CD4-positive, alpha-beta T cell (primary cell): ENCODE measurements around the gene ANO2. TPM values are rescaled to one million over a fixed set of nuclear protein-coding genes. Genes with fewer than 3 reads are reported as not detected.

Experiments
- ATAC-seq: fragments of 200-7000 bp; cut with Tn5 transposase; one replicate; pipeline ENCODE4 v1.10.0; 2022; ENCODE audit warnings: mild to moderate bottlenecking; ENCODE audit not compliant: poor library complexity
- CTCF ChIA-PET: fragments of 350-600 bp; sonication (Branson Sonifier 250); formaldehyde crosslinking; loops from one replicate; lab custom pipeline; 2021; ENCODE audit warnings: antibody characterized with exemption, inconsistent platforms; lab: Charles Lee
- POLR2A ChIA-PET: fragments of 350-600 bp; sonication (Branson Sonifier 250); formaldehyde crosslinking; loops from one replicate; lab custom pipeline; 2021; ENCODE audit warnings: antibody characterized with exemption, inconsistent platforms; lab: Charles Lee
- DNase-seq, 14 experiments: peaks; one replicate each; pipeline ENCODE4 v3.0.0-alpha.2; 2013 to 2020; ENCODE audit warnings: mixed read lengths in 2 of 14
- H3K27ac ChIP-seq, 2 donors: one replicate each; pipeline versions ENCODE4 v1.5.1 to v1.7.0; 2013; ENCODE audit warnings: low read length in 2 of 2, low read depth in 1 of 2, mild to moderate bottlenecking in 1 of 2
- H3K27me3 ChIP-seq, 2 experiments: 1 replicate in 1 of 2; 2 replicates in 1 of 2; pipeline versions ENCODE4 v1.6.1 to v1.7.0; 2013; ENCODE audit warnings: low read length in 2 of 2, control low read depth in 1 of 2, mild to moderate bottlenecking in 1 of 2, moderate library complexity in 1 of 2; ENCODE audit not compliant: insufficient read depth in 2 of 2, control insufficient read depth in 1 of 2
- H3K36me3 ChIP-seq: one replicate; pipeline ENCODE4 v1.6.1; 2013; ENCODE audit warnings: low read length, control low read depth; ENCODE audit not compliant: insufficient read depth
- H3K4me1 ChIP-seq: one replicate; pipeline ENCODE4 v1.6.1; 2013; ENCODE audit warnings: low read length, control low read depth; ENCODE audit not compliant: insufficient read depth
- H3K4me3 ChIP-seq: one replicate; pipeline ENCODE4 v1.5.1; 2013; ENCODE audit warnings: mild to moderate bottlenecking, low read length, moderate library complexity
- H3K9me3 ChIP-seq, 2 experiments: 1 replicate in 1 of 2; 2 replicates in 1 of 2; pipeline versions ENCODE4 v1.6.1 to v1.7.0; 2013; ENCODE audit warnings: low read length in 2 of 2, mild to moderate bottlenecking in 2 of 2, control low read depth in 1 of 2, moderate library complexity in 1 of 2; ENCODE audit not compliant: control insufficient read depth in 1 of 2, insufficient read depth in 1 of 2
- H3K27ac Mint-ChIP-seq: one replicate; pipeline ENCODE4 v1.8.0; 2020; ENCODE audit warnings: mixed read lengths
- H3K27me3 Mint-ChIP-seq: one replicate; pipeline ENCODE4 v1.8.0; 2021; ENCODE audit warnings: mixed read lengths
- H3K36me3 Mint-ChIP-seq: one replicate; pipeline ENCODE4 v1.8.0; 2021; ENCODE audit warnings: low read depth, mixed read lengths
- H3K4me1 Mint-ChIP-seq: one replicate; pipeline ENCODE4 v1.8.0; 2021; ENCODE audit warnings: low read depth, mixed read lengths
- H3K4me3 Mint-ChIP-seq: one replicate; pipeline ENCODE4 v1.8.0; 2020; ENCODE audit warnings: mild to moderate bottlenecking, mixed read lengths
- H3K9me3 Mint-ChIP-seq: one replicate; pipeline ENCODE4 v1.8.0; 2020; ENCODE audit warnings: mixed read lengths
- CTCF ChIP-seq: fragments of 200-600 bp; IDR thresholded peaks from one replicate; pipeline ENCODE4 v1.8.0; 2022; ENCODE audit warnings: antibody characterized with exemption, mild to moderate bottlenecking
- intact Hi-C, 2 experiments: fragments of 100-400 bp; cut with DNase I in 1 of 2; cut with micrococcal nuclease in 1 of 2; formaldehyde crosslinking; loops; one replicate each; pipeline versions ENCODE4 v1.15.1 to v1.9.0; 2023 to 2025; cut with DNase I, micrococcal nuclease
- total RNA-seq, 174 experiments: library from RNA in 2 of 174; stranded (reverse) in 2 of 174; gene quantifications; one replicate each; pipeline ENCODE4 v1.2.3 and lab custom pipeline; 2021 to 2026

The ANO2 gene
- total RNA-seq, 2 experiments from 2014 or later, result not detected

- no peaks in the 10 kb centered on the region for H3K4me1 ChIP-seq
- H3K4me3 ChIP-seq, result no peak overlapping the region
- H3K27me3 Mint-ChIP-seq, result peaks cover 20% of the 10 kb centered on the region
- CTCF ChIA-PET, result no interaction called here
- TF ChIP-seq CTCF, result no peak
- no peak overlapping the region for H3K27ac Mint-ChIP-seq
- H3K36me3 Mint-ChIP-seq, result no peaks in the 10 kb centered on the region
- no peaks in the 10 kb centered on the region for H3K9me3 Mint-ChIP-seq
- no peak overlapping the region for H3K4me3 Mint-ChIP-seq
- H3K36me3 ChIP-seq, result no peaks in the 10 kb centered on the region
- intact Hi-C loops, result no loop called here
- H3K27me3 ChIP-seq, result peaks cover 0 to 4% of the 10 kb centered on the region in 2 experiments
- H3K9me3 ChIP-seq, result no peaks in the 10 kb centered on the region
- POLR2A ChIA-PET, result no interaction called here
- ATAC-seq, result no peak
- H3K27ac ChIP-seq, result no peak overlapping the region
- H3K4me1 Mint-ChIP-seq, result peaks cover 12% of the 10 kb centered on the region
- DNase-seq, result no peak
These were observed 228.9 kb downstream of the ANO2 start for GRCh38 chr12:5716201-5716600.

GRCh38 chr12:5715021-5715420 lies 230.0 kb downstream of the ANO2 start:
- intact Hi-C loops, result no loop called here
- no peaks in the 10 kb centered on the region for H3K36me3 ChIP-seq
- no peaks in the 10 kb centered on the region for H3K9me3 Mint-ChIP-seq
- POLR2A ChIA-PET, result no interaction called here
- no peak for TF ChIP-seq CTCF
- ATAC-seq (no peak), DNase-seq (no peak)
- H3K27me3 Mint-ChIP-seq, result peaks cover 15% of the 10 kb centered on the region
- no peak overlapping the region for H3K4me3 Mint-ChIP-seq
- no peaks in the 10 kb centered on the region for H3K27me3 ChIP-seq
- no peaks in the 10 kb centered on the region for H3K36me3 Mint-ChIP-seq
- no peaks in the 10 kb centered on the region for H3K4me1 ChIP-seq
- H3K9me3 ChIP-seq, result no peaks in the 10 kb centered on the region
- no peak overlapping the region for H3K27ac Mint-ChIP-seq
- CTCF ChIA-PET, result no interaction called here
- no peak overlapping the region for H3K27ac ChIP-seq
- H3K4me1 Mint-ChIP-seq, result peaks cover 7% of the 10 kb centered on the region
- no peak overlapping the region for H3K4me3 ChIP-seq

GRCh38 chr12:5713599-5714081 lies 231.4 kb downstream of the ANO2 start:
- no peak overlapping the region for H3K27ac ChIP-seq
- no peaks in the 10 kb centered on the region for H3K9me3 Mint-ChIP-seq
- ChIA-PET POLR2A (no interaction called here), CTCF (no interaction called here)
- H3K4me1 Mint-ChIP-seq, result peaks cover under 1% of the 10 kb centered on the region
- TF ChIP-seq CTCF, result no peak
- intact Hi-C loops, result no loop called here
- no peak overlapping the region for H3K4me3 ChIP-seq
- no peaks in the 10 kb centered on the region for H3K36me3 Mint-ChIP-seq
- no peaks in the 10 kb centered on the region for H3K36me3 ChIP-seq
- DNase-seq (no peak), ATAC-seq (no peak)
- peaks cover 8% of the 10 kb centered on the region for H3K27me3 Mint-ChIP-seq
- no peaks in the 10 kb centered on the region for H3K27me3 ChIP-seq
- no peaks in the 10 kb centered on the region for H3K4me1 ChIP-seq
- no peaks in the 10 kb centered on the region for H3K9me3 ChIP-seq
- no peak overlapping the region for H3K27ac Mint-ChIP-seq
- no peak overlapping the region for H3K4me3 Mint-ChIP-seq
